ENCODE data around the gene CRADD.

CRADD gene

DNA sequence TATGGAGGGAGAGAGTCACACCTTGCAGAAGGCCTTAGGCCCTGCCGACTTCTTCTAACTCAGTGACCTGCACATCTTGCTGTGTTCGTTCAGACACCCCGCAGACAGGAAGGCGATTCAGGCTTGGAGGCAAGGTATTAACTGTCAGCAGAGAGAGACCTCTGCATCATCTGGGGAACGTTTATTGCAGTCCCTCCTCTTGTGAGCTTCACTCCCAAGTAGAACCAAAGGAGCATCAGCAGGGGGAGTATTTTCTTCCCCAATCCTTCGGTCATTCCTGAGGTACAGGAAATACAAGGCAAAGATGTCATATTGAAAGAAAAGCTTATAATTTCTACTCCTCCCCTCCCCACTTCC lies 217.9 kb downstream of the CRADD start:
- DNase-seq (ENCODE audit: low read depth, low spot score) = no peak

DNA sequence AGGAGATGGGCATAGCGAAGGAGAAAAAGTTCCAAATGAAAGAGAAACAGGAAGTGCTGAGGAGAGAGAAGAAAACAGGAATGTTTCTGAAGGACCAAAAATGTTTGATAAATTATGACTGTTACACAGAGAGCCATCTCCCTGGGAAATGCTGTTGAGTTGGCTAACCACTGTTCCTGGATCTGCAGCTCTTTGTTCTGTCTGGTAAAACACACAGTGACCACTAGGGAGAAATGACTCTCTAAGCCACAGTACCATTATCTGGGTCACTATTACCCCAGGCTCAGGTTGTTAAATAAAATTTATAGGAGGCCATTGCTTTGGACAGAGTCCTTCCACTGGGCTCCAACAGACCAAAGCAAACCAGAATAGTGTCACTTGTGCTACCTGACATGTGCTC lies 219.3 kb downstream of the CRADD start:
- DNase-seq (ENCODE audit: low read depth, low spot score) = no peak

DNA sequence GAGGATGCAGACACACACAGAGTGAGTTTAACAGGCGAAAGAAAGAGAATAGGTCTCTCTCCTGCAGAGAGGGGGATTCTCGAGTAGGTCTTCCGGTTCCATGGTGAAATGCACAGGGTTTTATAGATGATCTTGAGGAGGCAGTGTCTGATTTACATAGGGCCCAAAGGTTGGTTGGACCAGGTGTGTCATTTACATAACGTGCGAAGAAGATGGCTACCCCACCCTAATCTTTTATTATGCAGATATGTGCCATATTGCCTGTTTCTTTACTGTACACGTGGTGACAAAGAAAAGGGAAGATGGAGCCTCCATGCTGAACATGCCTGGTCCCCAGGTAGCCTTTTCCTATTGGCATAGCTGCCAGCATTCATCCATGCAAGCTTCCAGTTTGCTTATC lies 219.8 kb downstream of the CRADD start:
- DNase-seq (ENCODE audit: low read depth, low spot score) = no peak

- DNase-seq (ENCODE audit: low read depth, low spot score) = no peak
Observed at GRCh38 chr12:93901739-93902138, 224.6 kb downstream of the CRADD start.

- no peak for DNase-seq (ENCODE audit: low read depth, low spot score)
Observed at GRCh38 chr12:93902192-93902591, 225.0 kb downstream of the CRADD start.

DNA sequence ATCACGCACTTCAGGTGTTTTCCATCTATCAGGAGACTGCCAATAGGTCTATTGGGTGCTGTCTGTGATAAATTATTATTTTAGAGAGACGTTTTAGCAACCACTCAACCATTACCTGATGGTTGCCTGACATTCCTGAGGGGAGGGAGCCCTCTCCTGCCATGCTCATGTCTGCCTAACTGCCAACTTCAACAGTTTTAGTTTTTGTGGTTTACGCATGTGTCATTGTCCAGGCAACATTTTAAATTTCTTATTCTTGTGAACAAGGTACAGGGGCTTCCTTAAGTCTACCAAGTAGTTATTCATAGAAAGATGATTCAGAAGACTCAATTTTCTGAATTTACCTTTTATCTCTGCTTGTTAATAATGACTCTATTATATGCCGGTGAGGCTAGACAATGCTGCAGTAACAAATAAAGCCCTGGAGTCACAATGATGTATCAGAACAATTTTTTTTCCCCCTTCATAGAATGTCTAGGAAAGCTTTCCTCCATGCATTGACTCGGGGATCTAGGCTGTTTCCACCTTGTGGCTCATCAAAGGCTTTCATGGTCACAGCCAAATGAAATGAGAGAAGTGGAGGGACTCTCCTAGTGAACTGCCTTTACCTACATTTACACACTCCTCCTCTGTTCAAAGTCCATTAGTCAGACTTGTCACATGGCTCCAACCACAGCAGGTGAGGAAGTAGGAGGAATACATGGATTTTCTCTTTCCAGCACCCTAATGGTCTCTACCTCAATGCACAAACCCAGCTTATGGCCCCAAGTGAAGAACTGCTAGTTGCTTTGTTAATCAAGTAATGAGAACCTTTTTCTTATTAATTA lies 225.8 kb downstream of the CRADD start:
- DNase-seq (ENCODE audit: low read depth, low spot score) = no peak

DNA sequence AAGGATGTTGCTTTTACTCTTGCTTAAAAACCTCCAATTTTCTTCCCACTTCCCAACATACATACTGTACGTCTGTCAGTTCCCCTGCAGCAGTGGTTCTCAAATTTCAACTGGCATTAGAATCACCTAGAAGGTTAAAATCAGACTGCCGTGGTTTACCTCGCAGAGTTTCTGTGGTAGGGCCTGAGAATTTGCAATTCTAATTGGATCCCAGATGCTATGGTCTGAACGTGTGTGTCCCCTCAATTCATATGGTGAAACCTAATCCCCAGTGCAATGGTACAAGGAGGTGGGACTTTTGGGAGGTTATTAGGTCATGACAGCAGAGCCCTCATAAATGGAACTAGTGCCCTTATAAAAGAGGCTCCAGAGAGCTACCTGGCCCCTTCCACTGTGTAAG lies 226.9 kb downstream of the CRADD start:
- DNase-seq (ENCODE audit: low read depth, low spot score) = no peak

DNA sequence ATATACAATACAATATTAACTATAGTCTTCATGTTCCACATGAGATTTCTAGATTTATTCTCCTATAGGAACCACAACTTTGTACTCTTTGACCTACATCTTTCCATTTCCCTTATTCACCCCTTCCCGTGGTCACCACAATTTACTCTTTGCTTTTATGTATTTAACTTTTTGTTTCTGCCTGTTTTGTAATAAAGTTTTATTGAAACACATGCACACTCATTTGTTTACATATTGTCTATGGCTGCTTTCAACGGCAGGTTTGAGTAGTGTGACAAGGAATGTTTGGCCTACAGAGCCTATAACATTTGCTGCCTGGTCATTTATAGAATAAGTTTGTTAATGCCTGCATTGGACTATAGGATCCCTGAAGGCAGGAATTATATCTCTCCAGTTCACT lies 231.1 kb downstream of the CRADD start:
- DNase-seq (ENCODE audit: low read depth, low spot score) = no peak

DNA sequence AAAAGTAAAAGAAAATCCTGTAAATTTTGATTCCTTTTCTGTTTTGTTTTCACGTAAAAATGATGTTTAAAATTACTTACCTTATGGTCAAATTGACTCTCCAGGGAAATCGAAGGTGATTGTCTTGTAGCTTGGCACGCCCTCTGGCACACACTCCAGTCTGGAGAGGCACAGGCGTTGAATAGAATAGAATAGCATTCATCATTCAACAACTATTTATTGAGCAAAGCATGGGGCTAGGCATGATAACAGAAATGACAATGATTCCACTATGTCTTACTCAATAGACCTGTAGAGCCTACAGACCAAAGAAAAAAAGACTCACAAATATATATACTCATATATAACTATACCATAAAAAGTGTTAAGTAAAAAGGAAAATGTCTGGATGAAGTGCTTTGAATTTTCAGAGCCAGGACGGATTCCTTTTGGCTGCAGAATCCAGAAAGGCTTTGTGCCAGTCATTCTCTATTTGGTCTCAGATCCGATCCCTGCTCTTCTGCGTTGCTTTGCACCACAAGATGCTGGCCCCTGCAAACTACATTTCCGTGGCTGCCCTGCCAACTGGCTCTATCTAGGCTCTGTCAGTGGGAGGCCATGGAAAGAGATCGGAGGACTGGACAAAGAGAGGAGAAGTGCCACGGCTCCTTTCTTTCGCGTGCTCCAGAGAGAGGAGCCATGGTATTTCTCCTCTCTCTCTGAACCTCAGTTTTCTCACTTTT lies 231.8 kb downstream of the CRADD start:
- no peak for DNase-seq (ENCODE audit: low read depth, low spot score)

- no peak for DNase-seq (ENCODE audit: low read depth, low spot score)
Observed at GRCh38 chr12:93911396-93911795, 234.2 kb downstream of the CRADD start.

DNA sequence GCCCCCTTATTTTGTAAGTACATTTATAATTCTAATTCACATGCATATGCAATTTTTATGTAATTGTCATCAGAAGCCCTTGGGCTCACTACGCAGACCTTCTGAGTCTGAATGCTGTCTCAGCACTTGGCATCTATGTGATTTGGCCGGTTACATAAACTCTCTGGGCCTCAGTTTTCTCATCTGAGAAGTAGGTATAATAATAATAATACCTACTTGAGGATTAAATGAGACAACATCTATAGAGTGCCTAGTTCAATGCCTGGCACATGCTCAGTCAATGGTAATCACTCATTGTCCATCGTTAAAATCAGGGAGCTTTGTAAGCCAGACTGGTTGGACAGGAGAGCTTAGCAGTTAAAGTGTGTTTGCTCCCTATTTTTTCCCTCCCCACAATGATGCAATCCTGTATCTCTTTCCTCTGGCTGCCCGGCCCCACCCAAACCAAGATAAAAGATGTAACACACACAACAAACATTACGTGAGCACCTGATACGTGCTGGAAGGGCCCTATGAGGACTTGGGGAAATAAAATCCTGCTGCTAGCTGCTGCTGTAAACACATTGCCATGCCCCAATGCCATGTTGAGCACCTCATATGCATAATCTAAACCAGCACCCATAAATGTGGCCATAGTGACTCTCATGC lies 235.0 kb downstream of the CRADD start:
- DNase-seq (ENCODE audit: low read depth, low spot score) = no peak

DNA sequence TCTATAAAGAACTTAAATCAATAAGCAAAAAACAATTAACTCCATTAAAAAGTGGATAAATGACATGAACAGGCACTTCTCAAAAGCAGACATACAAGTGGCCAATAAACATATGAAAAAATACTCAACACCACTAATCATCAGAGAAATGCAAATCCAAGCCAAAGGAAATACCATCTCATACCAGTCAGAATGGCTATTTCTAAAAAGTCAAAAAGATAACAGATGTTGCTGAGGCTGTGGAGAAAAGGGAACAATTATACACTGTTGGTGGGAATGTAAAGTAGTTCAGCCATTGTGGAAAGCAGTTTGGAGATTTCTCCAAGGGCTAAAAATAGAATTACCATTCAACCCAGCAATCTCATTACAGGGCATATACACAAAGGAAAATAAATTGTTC lies 236.7 kb downstream of the CRADD start:
- DNase-seq (ENCODE audit: low read depth, low spot score) = no peak

GRCh38 chr12:93914281-93914680 lies 237.1 kb downstream of the CRADD start:
- DNase-seq (ENCODE audit: low read depth, low spot score) = no peak

GRCh38 chr12:93915411-93915810 lies 238.2 kb downstream of the CRADD start:
- DNase-seq (ENCODE audit: low read depth, low spot score) = no peak

DNA sequence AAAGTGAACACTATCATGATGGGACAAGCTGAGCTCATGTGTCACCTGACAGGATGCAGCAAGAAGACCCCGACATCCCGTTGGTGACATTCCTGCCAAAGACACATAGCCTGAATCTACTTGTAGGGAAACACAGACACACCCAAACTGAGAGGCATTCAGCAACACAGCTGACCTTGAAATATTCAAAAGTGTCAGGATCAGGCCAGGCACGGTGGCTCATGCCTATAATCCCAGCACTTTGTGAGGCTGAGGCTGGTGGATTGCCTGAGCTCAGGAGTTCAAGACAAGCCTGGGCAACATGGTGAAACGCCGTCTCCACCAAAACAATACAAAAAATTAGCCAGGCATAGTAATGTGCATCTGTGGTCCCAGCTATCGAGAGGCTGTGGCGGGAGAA lies 239.2 kb downstream of the CRADD start:
- no peak for DNase-seq (ENCODE audit: low read depth, low spot score)

- DNase-seq (ENCODE audit: low read depth, low spot score) = no peak
Observed at GRCh38 chr12:93918262-93918661, 241.1 kb downstream of the CRADD start.

DNA sequence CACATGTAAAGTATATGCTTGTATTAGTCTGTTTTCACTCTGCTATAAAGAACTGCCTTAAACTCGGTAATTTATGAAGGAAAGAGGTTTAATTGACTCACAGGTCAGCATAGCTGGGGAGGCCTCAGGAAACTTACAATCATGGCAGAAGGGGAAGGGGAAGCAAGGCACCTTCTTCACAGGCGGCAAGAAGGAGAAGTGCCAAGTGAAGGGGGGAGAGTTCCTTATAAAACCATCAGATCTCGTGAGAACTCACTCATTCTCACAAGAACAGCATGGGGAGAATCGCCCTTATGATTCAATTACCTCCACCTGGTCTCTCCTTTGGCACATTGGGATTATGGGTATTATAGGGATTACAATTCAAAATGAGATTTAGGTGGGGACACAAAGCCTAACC lies 241.7 kb downstream of the CRADD start:
- no peak for DNase-seq (ENCODE audit: low read depth, low spot score)

DNA sequence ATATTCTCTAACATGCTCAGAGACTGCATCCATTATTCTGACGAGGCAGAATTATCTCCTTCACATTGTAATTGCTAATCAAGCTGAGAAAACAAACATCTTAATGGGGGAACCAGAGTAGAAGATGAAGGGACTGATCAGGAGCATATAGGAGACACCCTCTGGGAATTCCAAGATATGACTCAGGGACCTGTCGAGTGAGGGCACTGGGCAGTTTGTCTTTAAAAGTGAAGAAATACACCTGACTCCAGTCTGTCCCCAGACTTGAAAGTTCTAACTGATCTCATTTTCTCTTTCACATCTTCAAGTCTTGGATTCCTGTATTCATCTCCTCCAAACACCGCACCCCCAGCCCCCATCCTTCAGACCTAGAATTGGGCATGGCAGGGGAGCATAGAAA lies 244.3 kb downstream of the CRADD start:
- DNase-seq (ENCODE audit: low read depth, low spot score) = no peak

- no peak for DNase-seq (ENCODE audit: low read depth, low spot score)
Observed at GRCh38 chr12:93922583-93923006, 245.4 kb downstream of the CRADD start.

DNA sequence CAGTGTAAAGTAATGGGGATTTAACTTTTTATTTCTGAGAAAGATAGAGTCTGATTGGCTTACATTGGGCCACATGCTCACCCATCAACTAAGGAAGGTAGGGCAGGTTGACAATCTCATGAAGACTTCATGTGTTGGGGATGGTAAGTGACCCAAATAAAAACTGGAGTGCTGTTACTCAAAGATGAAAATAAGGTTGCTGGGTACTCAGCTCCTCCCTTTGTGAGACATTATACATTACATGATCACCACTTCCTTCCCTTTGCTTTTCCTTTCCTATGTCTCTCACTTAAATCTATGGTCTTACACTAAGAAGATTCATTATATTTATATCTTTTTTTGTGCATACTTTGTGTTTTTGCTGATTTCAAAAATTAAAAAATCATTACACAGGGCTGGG lies 247.2 kb downstream of the CRADD start:
- no peak for DNase-seq (ENCODE audit: low read depth, low spot score)

DNA sequence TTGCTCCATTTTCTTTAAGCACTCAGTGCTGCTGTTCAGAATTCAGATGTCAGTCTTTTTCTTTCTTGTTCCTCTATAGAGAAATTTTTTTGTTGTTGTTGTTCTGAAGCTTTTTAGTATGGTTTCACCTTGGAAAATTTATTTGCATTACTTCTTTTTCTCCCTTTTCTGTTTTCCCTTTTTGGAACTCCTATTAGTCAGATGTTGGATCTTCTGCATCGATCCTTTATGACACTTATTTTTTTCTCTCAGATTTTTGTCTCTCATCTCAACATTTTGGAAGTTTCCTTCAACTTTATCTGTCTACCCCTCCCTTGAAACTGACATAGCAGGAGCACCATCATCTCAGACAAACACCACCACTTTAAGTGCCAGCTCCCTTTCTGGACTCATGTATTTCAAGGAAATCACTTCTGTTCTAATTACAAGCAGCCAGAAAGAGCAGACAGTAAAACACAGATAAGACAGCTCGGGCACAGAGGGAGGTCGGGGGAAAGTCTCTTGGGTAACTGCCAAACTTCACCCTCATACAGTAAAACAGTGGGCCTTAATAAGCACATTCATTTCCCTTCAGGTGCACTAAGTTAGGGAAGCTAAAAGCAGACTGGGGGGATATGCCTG lies 248.5 kb downstream of the CRADD start:
- no peak for DNase-seq (ENCODE audit: low read depth, low spot score)

GRCh38 chr12:93926237-93926636 lies 249.1 kb downstream of the CRADD start:
- DNase-seq (ENCODE audit: low read depth, low spot score) = no peak

All from iPS DF 19.7 (cell line).